RPMI7951 (cell line): ENCODE measurements around the gene RGS1. TPM values are rescaled to one million over a fixed set of nuclear protein-coding genes. Genes with fewer than 3 reads are reported as not detected.

Source experiments
- DNase-seq: peaks from one replicate; pipeline ENCODE4 v3.0.0-alpha.2; 2012; ENCODE audit warnings: low read depth
- total RNA-seq: library from RNA; depleted of rRNA; stranded (reverse); fragments of >200 nt; shearing (Covaris generic); gene quantifications from 2 replicates; pipeline ENCODE4 v1.2.3, GENCODE V29; 2014; rRNA removed

RGS1 gene
- total RNA-seq, result 53.3 and 62.4 TPM in 2 replicates

DNA sequence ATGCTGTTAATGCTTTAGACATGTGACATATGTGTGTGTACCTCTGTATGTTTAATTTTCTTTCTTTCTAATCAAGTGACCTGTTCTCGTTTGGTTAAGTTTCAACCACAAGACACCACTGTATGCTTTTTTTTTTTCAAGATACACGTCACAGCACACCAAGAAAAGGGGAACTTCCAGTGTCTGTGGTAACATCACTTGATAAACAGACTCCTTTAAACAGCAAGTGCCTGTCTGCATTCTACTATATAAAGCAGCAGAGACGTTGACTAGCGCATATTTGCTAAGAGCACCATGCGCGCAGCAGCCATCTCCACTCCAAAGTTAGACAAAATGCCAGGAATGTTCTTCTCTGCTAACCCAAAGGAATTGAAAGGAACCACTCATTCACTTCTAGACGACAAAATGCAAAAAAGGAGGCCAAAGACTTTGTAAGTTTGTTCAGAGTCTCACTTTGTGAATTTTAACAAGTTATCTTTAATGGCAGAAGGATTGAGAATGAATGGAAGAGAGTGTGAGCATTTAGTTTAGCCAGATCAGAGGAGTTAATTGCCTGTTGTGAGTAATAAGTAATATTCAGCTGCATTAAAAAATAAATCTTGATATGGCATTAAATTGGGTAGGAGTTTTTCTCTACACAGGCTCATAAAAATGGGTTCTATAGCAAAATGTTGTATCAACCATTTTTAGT lies at the start of gene RGS1:
Gene RGS1 (plus strand): TSS at position 275 of the 691 bp plus-strand sequence. CDS start 20 bp downstream, at position 295.
- peak; percentile 88 for DNase-seq

GRCh38 chr1:192527111-192527795 lies 48.3 kb upstream of the RGS1 start:
- DNase-seq, result no peak

DNA sequence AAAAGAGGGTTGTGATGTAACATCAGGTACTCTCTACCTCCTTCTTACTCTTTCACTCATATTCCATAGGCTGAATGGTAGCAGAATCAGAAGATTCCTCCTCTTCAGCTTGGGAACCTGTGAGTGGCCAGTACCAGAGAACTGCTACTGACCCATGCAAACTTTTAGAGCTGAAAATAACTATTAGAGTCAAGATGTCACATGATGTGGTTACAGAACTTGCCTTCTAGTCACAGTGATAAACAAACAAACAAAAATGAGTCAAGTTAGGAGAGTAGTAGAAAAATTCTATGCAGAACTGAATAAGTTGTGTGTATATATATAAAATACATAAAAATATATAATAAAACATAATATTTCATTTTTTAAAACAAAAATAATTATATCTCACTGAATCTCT lies 47.6 kb upstream of the RGS1 start:
- DNase-seq, result no peak

DNA sequence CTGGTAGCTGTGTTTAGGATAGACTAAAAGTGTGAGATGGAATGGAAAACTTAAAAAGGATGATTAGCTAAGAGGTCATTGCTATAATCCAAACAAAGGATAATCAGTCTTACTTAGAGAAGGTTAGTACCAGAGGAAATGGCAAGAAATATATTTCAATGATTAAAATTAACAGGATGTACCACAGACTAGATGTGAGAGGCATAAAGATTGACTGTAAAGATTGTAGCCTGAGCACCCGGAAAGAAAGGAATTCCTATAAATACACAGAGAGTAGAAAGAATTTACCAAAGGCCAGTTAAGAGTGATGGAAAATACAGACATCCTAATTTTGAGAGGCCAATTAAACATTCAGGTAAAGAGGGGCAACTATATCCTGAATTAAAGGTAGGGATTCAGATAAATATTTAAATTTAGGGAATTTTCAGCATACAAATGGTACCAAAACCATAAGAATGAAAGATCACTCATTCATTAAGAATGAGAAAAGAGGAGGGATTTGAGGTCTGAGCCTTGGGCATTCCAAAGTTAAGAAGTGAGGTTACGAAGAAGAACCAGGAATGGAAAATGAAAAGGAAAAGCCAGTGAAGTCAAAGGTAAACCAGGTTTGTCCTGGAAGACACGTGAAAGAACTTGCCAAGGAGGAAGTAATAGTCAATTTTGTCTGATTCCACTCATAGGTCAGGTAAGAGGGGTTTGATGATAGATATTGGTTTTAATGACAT lies 46.4 kb upstream of the RGS1 start:
- DNase-seq, result peak; percentile 46

DNA sequence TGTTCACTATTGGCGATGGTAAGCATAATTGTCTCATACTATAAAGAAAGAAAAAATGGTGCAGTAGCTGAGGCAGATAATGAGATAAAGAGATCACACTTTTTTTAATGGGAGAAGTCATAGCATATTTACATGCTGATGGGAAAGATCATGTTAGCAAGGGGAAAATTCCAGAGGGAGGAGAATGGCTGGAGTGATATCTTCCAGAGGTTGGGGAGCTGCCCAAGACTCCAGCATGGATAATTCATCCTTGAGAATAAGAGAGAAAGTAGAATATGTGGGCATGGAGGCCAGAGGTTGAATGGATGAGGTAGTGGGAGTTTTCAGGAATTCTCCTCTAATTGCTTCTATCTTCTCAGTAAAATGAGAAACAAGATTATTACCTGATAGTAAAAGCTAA lies 45.8 kb upstream of the RGS1 start:
- DNase-seq, result no peak

GRCh38 chr1:192530254-192530653 lies 45.3 kb upstream of the RGS1 start:
- peak; percentile 44 for DNase-seq

- peak; percentile 93 for DNase-seq
Observed at GRCh38 chr1:192531037-192531703, 44.4 kb upstream of the RGS1 start.

- DNase-seq, result no peak
Observed at GRCh38 chr1:192534666-192535065, 40.9 kb upstream of the RGS1 start.

DNA sequence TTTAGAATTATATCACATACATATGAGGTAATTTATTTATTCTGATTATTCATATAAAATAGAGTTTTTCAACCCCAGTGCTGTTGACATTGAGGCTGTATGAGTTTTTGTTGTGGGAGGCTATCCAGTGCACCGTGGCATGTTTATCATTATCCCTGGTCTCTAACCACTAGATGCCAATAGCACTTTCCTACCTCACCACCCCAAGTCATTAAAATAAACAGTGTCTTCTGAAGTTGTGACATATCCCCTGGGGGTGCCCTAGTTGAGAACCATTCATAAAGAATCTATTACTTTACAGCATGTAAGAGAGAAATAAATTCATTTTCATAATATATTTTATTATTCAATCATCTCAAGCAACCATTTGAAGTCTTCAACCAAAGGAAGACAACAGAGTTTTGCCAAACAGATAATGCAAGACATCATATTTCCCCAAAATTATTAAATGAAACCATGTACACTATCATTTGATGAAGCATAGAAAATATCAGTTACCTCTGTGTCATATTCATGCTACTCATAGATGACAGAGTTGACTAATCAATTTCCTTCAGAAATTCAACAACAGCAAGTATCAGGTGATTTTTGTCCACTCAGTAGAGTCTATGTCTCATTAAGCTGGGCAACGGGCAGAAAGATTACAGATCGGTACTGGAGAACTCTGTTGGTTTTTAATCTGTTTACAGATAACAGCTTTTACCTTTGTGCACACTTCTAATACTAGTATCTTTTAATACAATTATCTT lies 39.5 kb upstream of the RGS1 start:
- DNase-seq, result peak; percentile 65

DNA sequence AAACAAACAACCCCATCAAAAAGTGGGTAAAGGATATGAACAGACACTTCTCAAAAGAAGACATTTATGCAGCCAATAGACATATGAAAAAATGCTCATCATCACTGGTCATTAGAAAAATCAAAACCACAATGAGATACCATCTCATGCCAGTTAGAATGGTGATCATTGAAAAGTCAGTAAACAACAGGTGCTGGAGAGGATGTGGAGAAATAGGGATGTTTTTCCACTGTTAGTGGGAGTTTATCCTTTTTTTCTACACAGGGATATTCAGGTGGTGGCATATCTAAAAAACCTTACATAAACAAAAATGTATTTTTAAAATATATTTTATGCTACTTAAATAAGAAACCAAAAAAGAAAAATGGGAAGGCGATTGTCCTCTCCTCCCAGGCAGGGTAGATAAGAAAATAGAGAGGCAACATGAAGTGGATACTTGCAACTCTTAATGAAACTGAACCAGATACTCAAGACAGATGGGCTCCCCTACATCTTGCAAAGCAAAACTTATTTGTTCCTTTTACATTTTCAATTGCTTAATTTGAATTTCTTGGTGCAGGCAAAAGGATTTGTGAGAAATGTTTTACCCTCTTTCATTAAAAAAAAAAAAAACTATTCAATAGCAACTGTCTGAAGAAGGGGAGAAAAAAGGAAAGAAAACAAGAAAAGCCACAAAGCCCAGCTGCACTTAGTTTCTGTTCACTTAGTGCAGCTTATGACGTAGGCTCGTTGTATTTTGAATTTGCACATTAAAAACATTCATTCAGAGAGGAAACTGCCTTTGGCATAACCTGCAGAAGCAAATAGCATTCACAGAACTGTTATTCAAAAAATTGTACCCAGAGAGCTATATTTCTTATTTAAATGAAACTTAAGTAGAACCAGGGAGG lies 36.9 kb upstream of the RGS1 start:
- peak; percentile 76 for DNase-seq

DNA sequence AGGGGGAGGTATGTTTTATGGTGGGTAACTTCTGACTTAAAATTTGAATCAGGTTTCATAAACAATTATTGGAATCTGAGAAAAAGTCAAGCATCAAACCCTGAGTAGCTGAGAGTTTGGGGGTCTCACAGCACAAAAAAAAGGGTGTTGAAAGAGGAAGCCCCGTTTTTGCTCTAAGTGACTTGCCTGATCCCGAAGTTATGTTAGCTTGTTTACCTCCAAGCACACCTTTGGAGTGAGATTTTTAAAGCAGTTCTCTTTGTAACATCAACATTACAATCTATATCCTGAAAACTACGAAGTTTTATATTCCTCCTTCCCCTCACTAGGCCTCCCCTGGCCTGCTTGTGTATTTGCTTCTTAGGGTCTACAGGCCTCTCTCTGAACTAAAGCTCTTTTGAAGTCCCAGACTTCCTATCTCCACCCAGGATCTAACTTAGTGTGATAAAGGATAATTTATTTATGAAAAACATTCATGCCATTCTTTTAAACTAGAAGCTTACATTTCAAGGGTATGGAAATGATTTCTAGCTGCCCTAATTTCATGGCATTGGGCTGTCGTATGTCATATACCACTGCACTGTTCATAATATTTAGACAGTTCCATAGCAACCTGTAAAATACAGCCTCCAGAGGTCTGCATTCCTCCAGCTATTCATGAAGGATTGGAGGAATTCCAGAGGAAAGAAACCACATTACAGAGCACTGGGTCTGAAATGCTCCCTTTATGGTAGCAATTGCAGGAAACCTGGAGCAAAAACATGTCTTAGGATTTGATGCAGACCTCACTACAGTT lies 36.1 kb upstream of the RGS1 start:
- DNase-seq, result peak; percentile 99

DNA sequence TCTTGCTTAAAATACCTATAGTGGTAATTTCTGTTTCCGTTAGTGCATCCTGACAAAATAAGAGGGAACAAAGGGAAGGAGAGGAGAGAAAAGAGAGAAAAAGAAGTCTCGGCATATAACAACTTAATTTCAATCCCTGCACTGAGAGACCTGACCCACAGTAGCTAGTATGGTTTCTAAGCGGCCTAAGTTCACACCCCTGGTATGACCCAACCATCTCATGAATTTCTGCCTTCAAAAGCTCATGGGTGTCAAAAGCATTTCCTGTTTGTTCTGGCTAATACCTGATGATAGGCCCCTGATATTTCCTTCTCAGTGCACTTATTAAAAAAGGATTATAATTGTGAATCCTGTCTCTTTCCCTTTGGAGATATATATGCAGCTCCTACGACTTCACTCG lies 32.1 kb upstream of the RGS1 start:
- DNase-seq, result no peak

- peak; percentile 51 for DNase-seq
Observed at GRCh38 chr1:192545896-192546521, 29.6 kb upstream of the RGS1 start.

DNA sequence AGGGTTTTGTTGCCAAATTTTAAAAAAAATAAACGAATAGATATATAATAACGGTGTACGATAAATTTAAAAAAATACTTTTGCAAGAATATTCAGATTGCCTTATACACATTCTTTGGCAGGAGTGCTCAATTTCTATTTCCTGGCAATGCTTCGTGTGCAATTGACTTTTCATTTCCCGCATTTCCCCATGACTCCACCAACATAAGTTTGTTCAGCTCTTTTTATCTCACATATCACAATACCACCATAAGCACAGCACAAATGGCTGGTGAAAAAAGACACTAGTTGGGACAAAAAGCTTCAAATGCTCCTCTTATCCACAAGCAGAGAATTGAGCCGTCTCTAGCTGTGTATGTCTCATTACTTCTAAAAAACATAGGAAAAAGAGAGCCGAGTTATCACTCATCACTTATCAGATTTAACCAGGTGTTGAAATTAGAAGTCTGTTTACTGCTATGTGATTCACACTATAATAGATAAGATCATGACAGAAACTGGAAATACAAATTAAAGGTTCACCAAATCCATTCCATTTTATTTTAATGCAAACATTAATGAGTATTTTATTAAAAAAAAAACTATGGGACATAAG lies 28.9 kb upstream of the RGS1 start:
- DNase-seq, result no peak

- peak; percentile 46 for DNase-seq
Observed at GRCh38 chr1:192547501-192547900, 28.1 kb upstream of the RGS1 start.

DNA sequence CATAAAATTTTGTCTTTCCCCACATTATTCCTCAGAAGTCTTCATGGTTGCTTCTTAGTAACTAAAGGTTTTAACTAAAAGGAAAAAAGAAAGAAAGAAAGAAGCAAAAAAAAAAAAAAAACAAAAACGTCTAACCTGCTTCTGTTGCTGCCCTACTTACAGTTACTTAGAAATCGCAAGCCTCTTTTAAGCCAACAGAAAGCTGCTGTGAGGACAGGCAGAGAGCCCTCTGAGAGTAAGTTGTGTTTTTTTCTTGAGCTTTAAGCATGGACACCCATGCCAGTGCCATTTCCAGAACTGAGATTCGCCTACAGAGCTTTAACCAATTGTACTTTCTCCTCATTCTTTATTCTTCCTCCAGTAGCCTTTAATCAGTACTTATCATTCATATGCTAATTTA lies 25.6 kb upstream of the RGS1 start:
- no peak for DNase-seq

GRCh38 chr1:192550922-192551534 lies 24.5 kb upstream of the RGS1 start:
- DNase-seq, result peak; percentile 96

DNA sequence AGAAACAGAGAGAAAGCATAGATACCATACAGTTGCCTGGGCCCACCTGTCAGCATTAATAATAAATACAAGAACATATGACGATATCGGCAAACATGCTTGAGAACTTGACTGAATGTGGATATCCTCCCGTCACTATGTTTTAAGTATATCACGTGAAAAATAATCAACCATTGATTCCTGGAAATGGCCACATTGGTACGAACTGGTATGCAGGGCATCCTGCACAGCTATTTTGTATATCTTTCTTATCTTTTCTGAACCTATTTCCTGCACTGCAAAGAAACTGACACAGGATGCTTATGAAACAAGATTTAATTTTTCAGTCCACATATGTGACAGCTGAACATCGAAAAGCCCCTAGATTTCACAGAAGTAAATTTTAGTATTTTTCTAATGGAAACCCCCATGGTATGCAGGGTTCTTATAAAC lies 22.8 kb upstream of the RGS1 start:
- no peak for DNase-seq
